Body of pancreas (tissue), 4 donors: Measurements from ENCODE around the gene TEX29.

Source experiments
- POLR2A ChIP-seq, 3 donors: fragments of 450-650 bp; IDR thresholded peaks; one replicate each; pipeline ENCODE4 v1.6.1; 2016; ENCODE audit warnings: antibody characterized with exemption in 3 of 3, mild to moderate bottlenecking in 2 of 3
- TF ChIP-seq, protein P1 (sequence below), 7 experiments: fragments of 450-650 bp in 4 of 7; fragments of 200-600 bp in 3 of 7; sonication (generic) in 3 of 7; IDR thresholded peaks; one replicate each; pipeline ENCODE4 v1.5.1; 2016 to 2019; ENCODE audit warnings: antibody characterized with exemption in 7 of 7

DNA sequence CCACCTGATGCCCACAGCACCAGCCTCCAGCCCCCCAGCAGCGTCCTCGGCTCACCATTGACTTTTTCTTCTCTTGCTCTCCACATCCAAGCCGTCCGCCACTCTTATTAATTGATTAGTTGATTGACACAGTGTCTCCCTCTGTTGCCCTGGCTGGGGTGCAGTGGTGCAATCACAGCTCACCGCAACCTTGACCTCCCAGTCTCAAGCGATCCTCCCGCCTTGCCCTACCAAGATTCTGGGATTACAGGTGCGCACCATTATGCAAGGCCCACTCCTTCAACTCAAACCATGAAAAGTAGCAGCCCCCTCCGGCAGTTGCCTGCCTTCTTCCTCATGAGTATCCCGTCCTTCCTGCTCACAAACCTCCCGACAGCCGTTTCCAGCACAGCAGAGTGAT, 921 bp upstream of the TEX29 start:
- TF ChIP-seq, protein P1, sequence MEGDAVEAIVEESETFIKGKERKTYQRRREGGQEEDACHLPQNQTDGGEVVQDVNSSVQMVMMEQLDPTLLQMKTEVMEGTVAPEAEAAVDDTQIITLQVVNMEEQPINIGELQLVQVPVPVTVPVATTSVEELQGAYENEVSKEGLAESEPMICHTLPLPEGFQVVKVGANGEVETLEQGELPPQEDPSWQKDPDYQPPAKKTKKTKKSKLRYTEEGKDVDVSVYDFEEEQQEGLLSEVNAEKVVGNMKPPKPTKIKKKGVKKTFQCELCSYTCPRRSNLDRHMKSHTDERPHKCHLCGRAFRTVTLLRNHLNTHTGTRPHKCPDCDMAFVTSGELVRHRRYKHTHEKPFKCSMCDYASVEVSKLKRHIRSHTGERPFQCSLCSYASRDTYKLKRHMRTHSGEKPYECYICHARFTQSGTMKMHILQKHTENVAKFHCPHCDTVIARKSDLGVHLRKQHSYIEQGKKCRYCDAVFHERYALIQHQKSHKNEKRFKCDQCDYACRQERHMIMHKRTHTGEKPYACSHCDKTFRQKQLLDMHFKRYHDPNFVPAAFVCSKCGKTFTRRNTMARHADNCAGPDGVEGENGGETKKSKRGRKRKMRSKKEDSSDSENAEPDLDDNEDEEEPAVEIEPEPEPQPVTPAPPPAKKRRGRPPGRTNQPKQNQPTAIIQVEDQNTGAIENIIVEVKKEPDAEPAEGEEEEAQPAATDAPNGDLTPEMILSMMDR (IDR thresholded peaks at IDR 0.05) = no peak
- no peak for TF ChIP-seq POLR2A (IDR thresholded peaks at IDR 0.05)
